NB4 (cell line): ENCODE measurements around the gene NTM.

ENCODE experiments used
- POLR2A ChIP-seq: IDR thresholded peaks from 2 replicates; pipeline ENCODE4 v1.6.1; 2011; ENCODE audit warnings: mild to moderate bottlenecking; ENCODE audit not compliant: insufficient read length; ENCODE audit errors: extremely low read depth
- TF ChIP-seq, protein P1 (sequence below): IDR thresholded peaks from one replicate; pipeline ENCODE4 v1.5.1; 2012; ENCODE audit warnings: low read depth, low read length

DNA sequence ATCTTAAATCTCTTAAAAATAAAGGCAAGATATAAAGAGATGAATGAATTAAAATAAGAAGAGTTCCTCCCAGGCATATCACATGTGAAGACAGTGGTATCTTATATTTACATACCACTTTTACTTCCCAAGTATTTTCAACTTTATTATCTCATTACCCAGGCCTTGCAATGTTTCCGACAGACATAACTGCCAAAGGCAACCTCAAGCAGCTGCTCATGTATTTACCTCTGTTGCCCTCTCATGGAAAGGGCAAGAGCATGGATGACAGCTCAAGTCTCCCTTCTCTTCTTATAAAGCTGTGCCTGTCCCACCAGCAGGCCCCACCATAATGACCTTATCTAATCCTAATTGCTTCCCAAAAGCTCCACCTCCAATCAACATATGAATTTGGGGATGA lies 894.2 kb downstream of the NTM start:
- TF ChIP-seq, protein P1, sequence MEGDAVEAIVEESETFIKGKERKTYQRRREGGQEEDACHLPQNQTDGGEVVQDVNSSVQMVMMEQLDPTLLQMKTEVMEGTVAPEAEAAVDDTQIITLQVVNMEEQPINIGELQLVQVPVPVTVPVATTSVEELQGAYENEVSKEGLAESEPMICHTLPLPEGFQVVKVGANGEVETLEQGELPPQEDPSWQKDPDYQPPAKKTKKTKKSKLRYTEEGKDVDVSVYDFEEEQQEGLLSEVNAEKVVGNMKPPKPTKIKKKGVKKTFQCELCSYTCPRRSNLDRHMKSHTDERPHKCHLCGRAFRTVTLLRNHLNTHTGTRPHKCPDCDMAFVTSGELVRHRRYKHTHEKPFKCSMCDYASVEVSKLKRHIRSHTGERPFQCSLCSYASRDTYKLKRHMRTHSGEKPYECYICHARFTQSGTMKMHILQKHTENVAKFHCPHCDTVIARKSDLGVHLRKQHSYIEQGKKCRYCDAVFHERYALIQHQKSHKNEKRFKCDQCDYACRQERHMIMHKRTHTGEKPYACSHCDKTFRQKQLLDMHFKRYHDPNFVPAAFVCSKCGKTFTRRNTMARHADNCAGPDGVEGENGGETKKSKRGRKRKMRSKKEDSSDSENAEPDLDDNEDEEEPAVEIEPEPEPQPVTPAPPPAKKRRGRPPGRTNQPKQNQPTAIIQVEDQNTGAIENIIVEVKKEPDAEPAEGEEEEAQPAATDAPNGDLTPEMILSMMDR, result no peak
- TF ChIP-seq POLR2A, result no peak
